IMR-90 (cell line): ENCODE results near the gene CABYR. TPM values are rescaled to one million over a fixed set of nuclear protein-coding genes. Genes with fewer than 3 reads are reported as not detected.

ENCODE experiments used
- ATAC-seq: fragments of 200-7000 bp; cut with Tn5 transposase; 2 replicates; pipeline ENCODE4 v1.9.1; 2020; ENCODE audit warnings: low read depth, mild to moderate bottlenecking, moderate library complexity
- BruUV-seq: library from RNA; stranded (reverse); fragments of 400-500 nt; replicated peaks from 2 replicates; lab custom pipeline; 2021; lab: Mats Ljungman, UMichigan
- CTCF ChIA-PET: fragments of 300-600 bp; formaldehyde crosslinking; extraction: SDS; loops from one replicate; lab custom pipeline; 2021; ENCODE audit warnings: antibody characterized with exemption; lab: Yijun Ruan, JAX
- POLR2A ChIA-PET: fragments of 300-600 bp; sonication (Branson Sonifier 250); formaldehyde crosslinking; loops from one replicate; lab custom pipeline; 2022; ENCODE audit warnings: antibody characterized with exemption; ENCODE audit not compliant: unreplicated experiment; lab: Charles Lee
- DNase-seq: peaks from one replicate; pipeline ENCODE4 v3.0.0; 2013
- H2AFZ ChIP-seq: replicated peaks from 2 replicates; pipeline ENCODE3; 2013; ENCODE audit warnings: low read length, mild to moderate bottlenecking; ENCODE audit not compliant: poor library complexity
- H2AK5ac ChIP-seq: 2 replicates; pipeline ENCODE4 v1.6.1; 2013; ENCODE audit warnings: low read depth, low read length, inconsistent platforms
- H2AK9ac ChIP-seq: replicated peaks from 2 replicates; pipeline ENCODE3; 2013; ENCODE audit warnings: mild to moderate bottlenecking, low read depth, low read length, moderate library complexity; ENCODE audit not compliant: poor library complexity
- H2BK120ac ChIP-seq: 2 replicates; pipeline ENCODE4 v1.6.1; 2013; ENCODE audit warnings: low read depth, low read length, inconsistent platforms
- H2BK15ac ChIP-seq: 3 replicates; pipeline ENCODE4 v1.6.1; 2013; ENCODE audit warnings: low read depth, low read length, inconsistent platforms
- H2BK20ac ChIP-seq: 2 replicates; pipeline ENCODE4 v1.6.1; 2013; ENCODE audit warnings: low read depth, mild to moderate bottlenecking, inconsistent platforms, low read length, moderate library complexity
- H2BK5ac ChIP-seq: 2 replicates; pipeline ENCODE4 v1.6.1; 2013; ENCODE audit warnings: mild to moderate bottlenecking, low read depth, low read length, inconsistent platforms; ENCODE audit not compliant: poor library complexity, severe bottlenecking
- H3K14ac ChIP-seq: replicated peaks from 2 replicates; pipeline ENCODE4 v1.6.1; 2013; ENCODE audit warnings: low read depth, low read length, inconsistent platforms
- H3K18ac ChIP-seq: 2 replicates; pipeline ENCODE4 v1.6.1; 2013; ENCODE audit warnings: low read depth, low read length, control low read depth
- H3K23ac ChIP-seq: 2 replicates; pipeline ENCODE4 v1.6.1; 2013; ENCODE audit warnings: low read depth, low read length, inconsistent platforms
- H3K27ac ChIP-seq: 2 replicates; pipeline ENCODE4 v1.5.1; 2013; ENCODE audit warnings: mild to moderate bottlenecking, control low read depth, low read length; ENCODE audit not compliant: insufficient read depth
- H3K27me3 ChIP-seq: 2 replicates; pipeline ENCODE4 v1.6.1; 2013; ENCODE audit warnings: low read length; ENCODE audit not compliant: control insufficient read depth, insufficient read depth
- H3K36me3 ChIP-seq: 2 replicates; pipeline ENCODE4 v1.6.1; 2013; ENCODE audit warnings: low read length, mixed read lengths; ENCODE audit not compliant: control insufficient read depth, insufficient read depth
- H3K4ac ChIP-seq: 2 replicates; pipeline ENCODE4 v1.6.1; 2013; ENCODE audit warnings: low read depth, low read length, inconsistent platforms
- H3K4me1 ChIP-seq: 2 replicates; pipeline ENCODE4 v1.6.1; 2013; ENCODE audit warnings: low read length, mixed read lengths; ENCODE audit not compliant: control insufficient read depth, insufficient read depth
- H3K4me2 ChIP-seq: 2 replicates; pipeline ENCODE4 v1.6.1; 2013; ENCODE audit warnings: low read depth, mild to moderate bottlenecking, control low read depth, low read length, moderate library complexity
- H3K4me3 ChIP-seq: 2 replicates; pipeline ENCODE4 v1.5.1; 2013; ENCODE audit warnings: low read depth, mild to moderate bottlenecking, control low read depth, low read length, moderate library complexity; ENCODE audit not compliant: insufficient read depth
- H3K56ac ChIP-seq: 2 replicates; pipeline ENCODE4 v1.6.1; 2013; ENCODE audit warnings: low read length, inconsistent platforms; ENCODE audit not compliant: insufficient read depth; ENCODE audit errors: extremely low read depth
- H3K79me1 ChIP-seq, 2 experiments: 2 replicates each; pipeline ENCODE4 v1.6.1; 2013; ENCODE audit warnings: low read length in 2 of 2, inconsistent platforms in 1 of 2, low read depth in 1 of 2
- H3K9ac ChIP-seq: 2 replicates; pipeline ENCODE4 v1.6.1; 2013; ENCODE audit warnings: low read depth, low read length, control low read depth
- H3K9me1 ChIP-seq: 2 replicates; pipeline ENCODE4 v1.6.1; 2013; ENCODE audit warnings: low read length, inconsistent platforms; ENCODE audit not compliant: insufficient read depth
- H3K9me3 ChIP-seq: 2 replicates; pipeline ENCODE4 v1.6.1; 2013; ENCODE audit warnings: low read length; ENCODE audit not compliant: control insufficient read depth, insufficient read depth
- H4K20me1 ChIP-seq: 2 replicates; pipeline ENCODE4 v1.6.1; 2013; ENCODE audit warnings: low read length, inconsistent platforms; ENCODE audit not compliant: insufficient read depth
- H4K5ac ChIP-seq: 2 replicates; pipeline ENCODE4 v1.6.1; 2013; ENCODE audit warnings: mild to moderate bottlenecking, low read depth, low read length, control low read depth
- H4K8ac ChIP-seq, 2 experiments: 2 replicates each; pipeline ENCODE4 v1.6.1; 2013; ENCODE audit warnings: low read depth in 2 of 2, low read length in 2 of 2, control low read depth in 1 of 2, inconsistent platforms in 1 of 2
- H4K91ac ChIP-seq: 2 replicates; pipeline ENCODE4 v1.6.1; 2013; ENCODE audit warnings: low read depth, low read length, inconsistent platforms; ENCODE audit not compliant: insufficient read depth
- BHLHE40 ChIP-seq: fragments of 150-350 bp; IDR thresholded peaks from 2 replicates; pipeline ENCODE4 v1.6.1; 2016; ENCODE audit warnings: mild to moderate bottlenecking, low read depth, low read length
- CEBPB ChIP-seq: IDR thresholded peaks from 2 replicates; pipeline ENCODE4 v1.6.1; 2012; ENCODE audit warnings: low read depth, low read length, improper control_type of control experiment
- CHD1 ChIP-seq: IDR thresholded peaks from 2 replicates; pipeline ENCODE4 v1.6.1; 2012; ENCODE audit warnings: low read depth, low read length, improper control_type of control experiment
- ELK1 ChIP-seq: fragments of 150-350 bp; IDR thresholded peaks from 2 replicates; pipeline ENCODE4 v1.6.1; 2016; ENCODE audit warnings: low read depth, mild to moderate bottlenecking, low read length, moderate library complexity, borderline replicate concordance
- FOS ChIP-seq: fragments of 150-350 bp; IDR thresholded peaks from 2 replicates; pipeline ENCODE4 v1.6.1; 2016; ENCODE audit warnings: low read depth, low read length
- MAFK ChIP-seq: IDR thresholded peaks from 2 replicates; pipeline ENCODE4 v1.6.1; 2012; ENCODE audit warnings: low read depth, low read length, improper control_type of control experiment
- MAZ ChIP-seq: IDR thresholded peaks from 2 replicates; pipeline ENCODE4 v1.6.1; 2012; ENCODE audit warnings: low read depth, mild to moderate bottlenecking, low read length, improper control_type of control experiment, moderate library complexity, borderline replicate concordance
- MXI1 ChIP-seq: IDR thresholded peaks from 2 replicates; pipeline ENCODE4 v1.6.1; 2012; ENCODE audit warnings: low read depth, mild to moderate bottlenecking, low read length, moderate library complexity, borderline replicate concordance
- NFE2L2 ChIP-seq: fragments of 150-350 bp; IDR thresholded peaks from 2 replicates; pipeline ENCODE4 v1.6.1; 2016; ENCODE audit warnings: low read depth, mild to moderate bottlenecking, low read length
- POLR2A ChIP-seq: IDR thresholded peaks from 2 replicates; pipeline ENCODE4 v1.6.1; 2012; ENCODE audit warnings: mild to moderate bottlenecking, low read depth, low read length
- RCOR1 ChIP-seq: IDR thresholded peaks from 2 replicates; pipeline ENCODE4 v1.6.1; 2012; ENCODE audit warnings: mild to moderate bottlenecking, low read length, improper control_type of control experiment; ENCODE audit not compliant: insufficient replicate concordance
- RFX5 ChIP-seq: IDR thresholded peaks from 2 replicates; pipeline ENCODE4 v1.8.0; 2012; ENCODE audit warnings: low read depth, mild to moderate bottlenecking, low read length, moderate library complexity
- SMC3 ChIP-seq: fragments of 150-350 bp; IDR thresholded peaks from 2 replicates; pipeline ENCODE4 v1.6.1; 2016; ENCODE audit warnings: low read depth, mild to moderate bottlenecking, antibody characterized with exemption, low read length, moderate library complexity
- USF2 ChIP-seq: fragments of 150-350 bp; IDR thresholded peaks from 2 replicates; pipeline ENCODE4 v1.6.1; 2017; ENCODE audit warnings: mild to moderate bottlenecking, antibody characterized with exemption, low read length, low read depth
- WGBS, 2 experiments: methylation state at CpG; one replicate each; pipeline versions ENCODE4 v1.1.5 to v1.1.7; 2013; ENCODE audit warnings: missing lambda C conversion rate in 2 of 2; ENCODE audit not compliant: insufficient read length in 1 of 2; ENCODE audit errors: extremely low coverage in 2 of 2; 5-methylcytosine and 5-hydroxymethylcytosine counted together
- dilution Hi-C: fragments of 300-500 bp; cut with HindIII; formaldehyde crosslinking; loops from one replicate; pipeline ENCODE4 v1.14.3; 2018; ENCODE audit warnings: low sequenced_read_pairs; ENCODE audit not compliant: unreplicated experiment
- in situ Hi-C: fragments of 300-500 bp; cut with MboI; formaldehyde crosslinking; loops from 3 replicates; pipeline ENCODE4 v1.14.3; 2019; ENCODE audit warnings: low sequenced_read_pairs, inconsistent platforms, mixed read lengths
- intact Hi-C: fragments of 100-400 bp; cut with micrococcal nuclease; formaldehyde crosslinking; loops from 2 replicates; pipeline ENCODE4 v1.10.0; 2022
- polyA plus RNA-seq, 3 experiments: library from polyadenylated mRNA; depleted of rRNA; stranded (reverse); fragments of >200 nt; gene quantifications; 2 replicates each; pipeline ENCODE4 v1.2.3, GENCODE V29; 2012; ENCODE audit warnings: low replicate concordance in 1 of 3
- total RNA-seq: library from RNA; depleted of rRNA; stranded (reverse); fragments of >200 nt; gene quantifications from 2 replicates; pipeline ENCODE4 v1.2.3, GENCODE V29; 2012

CABYR gene
- total and polyA plus RNA-seq, 2 of the 4 experiments (the other 2 are of a cell fraction): 4.1 to 6.2 TPM

- H3K4me1 ChIP-seq: peaks cover 7% of the 10 kb centered on the region; the same call in 1 of the 2 replicates
- ATAC-seq (peak; percentile 46; the same call in 1 of the 2 replicates), DNase-seq (peak; percentile 20)
- no peak overlapping the region for H2BK15ac ChIP-seq
- H2AFZ ChIP-seq: no peak overlapping the region
- H3K79me1 ChIP-seq: peaks cover 0 to 2% of the 10 kb centered on the region in 2 experiments; a peak in 1 of 4 replicates
- in situ Hi-C loops: no loop called here
- H4K5ac ChIP-seq: no peak overlapping the region
- H3K23ac ChIP-seq: no peak overlapping the region
- no peak overlapping the region for H2AK9ac ChIP-seq
- no peak overlapping the region for H3K4ac ChIP-seq
- no peak overlapping the region for H2BK20ac ChIP-seq
- dilution Hi-C loops: no loop called here
- no peak overlapping the region for H3K14ac ChIP-seq
- POLR2A ChIA-PET: no interaction called here
- no peaks in the 10 kb centered on the region for H4K20me1 ChIP-seq
- no peak overlapping the region for H3K56ac ChIP-seq
- H4K8ac ChIP-seq: no peak overlapping the region
- no peak overlapping the region for H3K27ac ChIP-seq
- H3K9ac ChIP-seq: 0 out of 2 replicates have a peak overlapping the region, but pooled peaks have one; percentile 10
- peak overlapping the region; percentile 4; the same call in 1 of the 2 replicates for H3K4me2 ChIP-seq
- no TSS peak for BruUV-seq
- H2BK5ac ChIP-seq: no peak overlapping the region
- H3K4me3 ChIP-seq: no peak overlapping the region
- H3K9me1 ChIP-seq: peaks cover 4% of the 10 kb centered on the region; the same call in 1 of the 2 replicates
- H2AK5ac ChIP-seq: no peak overlapping the region
- intact Hi-C loops: no loop called here
- H3K18ac ChIP-seq: no peak overlapping the region
- no peaks in the 10 kb centered on the region for H3K27me3 ChIP-seq
- H3K36me3 ChIP-seq: peaks cover 19% of the 10 kb centered on the region
- H4K91ac ChIP-seq: no peak overlapping the region
- WGBS, 2 experiments: 43% methylated on average over 2 of the region's 4 CpGs; no CpG with 5 or more reads in 1 of the 2 experiments
- TF ChIP-seq FOS (no peak), POLR2A (no peak), BHLHE40 (no peak), CHD1 (no peak), NFE2L2 (no peak), CEBPB (no peak), MAZ (no peak), ELK1 (no peak), RFX5 (no peak), MXI1 (no peak), USF2 (no peak), RCOR1 (no peak), SMC3 (no peak), MAFK (no peak)
- H3K9me3 ChIP-seq: no peaks in the 10 kb centered on the region
- H2BK120ac ChIP-seq: no peak overlapping the region
- CTCF ChIA-PET: no interaction called here
These were observed 49.8 kb upstream of the CABYR start for GRCh38 chr18:24089076-24089475.
